KOPT-K1 (cell line): ENCODE measurements around the gene GALNT2.
A peak's percentile ranks its signal among the peaks of the same experiment; 100 is the strongest.

Source experiments
- H3K27ac ChIP-seq: fragments of 200-600 bp; sonication (generic); 2 replicates; pipeline ENCODE4 v1.5.1; 2016; ENCODE audit warnings: antibody characterized with exemption, mild to moderate bottlenecking, low read depth, low read length; ENCODE audit not compliant: poor library complexity, severe bottlenecking
- H3K36me3 ChIP-seq: fragments of 200-600 bp; sonication (generic); 2 replicates; pipeline ENCODE4 v1.5.1; 2017; ENCODE audit warnings: antibody characterized with exemption, mild to moderate bottlenecking, low read length, moderate library complexity; ENCODE audit not compliant: insufficient read depth
- H3K9me3 ChIP-seq: fragments of 200-600 bp; sonication (generic); 2 replicates; pipeline ENCODE4 v1.5.1; 2017; ENCODE audit warnings: antibody characterized with exemption, low read length, mild to moderate bottlenecking; ENCODE audit not compliant: insufficient read depth, poor library complexity, severe bottlenecking

Gene GALNT2

DNA sequence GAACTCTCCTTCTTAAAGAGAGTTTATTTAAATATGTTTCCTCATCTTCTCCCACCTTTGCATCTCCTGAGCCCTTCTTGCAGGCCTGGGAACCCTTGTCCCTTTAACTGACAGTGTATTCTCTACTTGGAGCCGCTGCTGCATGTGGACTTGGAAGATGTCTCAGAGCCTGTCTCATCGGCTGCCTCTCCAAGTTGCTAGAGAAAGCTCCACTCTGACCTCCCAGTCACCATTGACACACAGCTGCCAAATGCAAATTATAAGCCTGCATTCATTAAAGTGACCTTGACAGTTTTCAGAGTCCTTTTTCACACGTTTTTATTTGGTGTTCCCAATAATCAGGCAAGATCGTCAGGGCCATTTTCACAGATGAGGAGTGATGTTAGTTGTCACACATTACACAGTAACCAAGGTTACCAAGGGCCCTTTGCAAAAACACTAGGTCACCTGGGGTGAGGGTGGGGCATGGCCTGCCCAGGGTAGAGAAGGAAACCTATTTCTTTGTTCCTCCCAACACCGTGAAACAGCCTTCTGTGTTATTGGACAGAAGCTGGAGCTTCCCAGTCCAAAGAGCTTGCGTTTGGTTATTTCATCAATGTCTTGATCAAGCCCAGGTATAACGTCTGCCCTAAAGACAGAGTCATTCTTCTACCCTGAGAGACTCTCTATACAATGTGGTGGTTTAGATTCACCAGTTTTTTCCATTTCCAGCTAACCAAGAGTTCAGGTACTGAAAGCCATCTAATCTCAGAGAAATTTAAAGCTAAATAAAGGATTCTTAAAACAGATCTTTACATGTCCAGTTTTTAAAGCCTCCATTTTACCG is 164.1 kb downstream of the GALNT2 start:
- Histone ChIP-seq H3K9me3 (no peaks in the 10 kb centered on the region), H3K27ac (peak overlapping the region; percentile 26), H3K36me3 (peaks cover 80% of the 10 kb centered on the region)

DNA sequence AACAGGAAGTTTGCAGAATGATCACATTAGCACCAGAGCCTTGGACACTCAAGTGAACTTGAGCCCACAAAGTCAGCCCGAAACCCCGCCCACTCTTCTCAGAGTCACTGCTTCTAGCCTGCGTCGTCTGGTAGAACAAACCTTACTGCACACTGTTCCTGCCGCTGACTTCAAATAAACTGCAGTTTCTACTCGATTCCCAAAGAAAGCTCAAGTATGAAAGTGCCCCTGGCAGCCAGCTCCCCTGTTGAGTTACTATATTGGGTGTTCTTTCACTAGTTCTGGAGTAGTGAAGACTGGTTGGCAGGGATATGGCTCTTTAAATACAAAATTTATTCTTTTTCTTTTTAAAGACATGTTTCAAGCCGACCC is 164.7 kb downstream of the GALNT2 start:
- Histone ChIP-seq H3K27ac (peak overlapping the region; percentile 26), H3K36me3 (peaks cover 80% of the 10 kb centered on the region)

DNA sequence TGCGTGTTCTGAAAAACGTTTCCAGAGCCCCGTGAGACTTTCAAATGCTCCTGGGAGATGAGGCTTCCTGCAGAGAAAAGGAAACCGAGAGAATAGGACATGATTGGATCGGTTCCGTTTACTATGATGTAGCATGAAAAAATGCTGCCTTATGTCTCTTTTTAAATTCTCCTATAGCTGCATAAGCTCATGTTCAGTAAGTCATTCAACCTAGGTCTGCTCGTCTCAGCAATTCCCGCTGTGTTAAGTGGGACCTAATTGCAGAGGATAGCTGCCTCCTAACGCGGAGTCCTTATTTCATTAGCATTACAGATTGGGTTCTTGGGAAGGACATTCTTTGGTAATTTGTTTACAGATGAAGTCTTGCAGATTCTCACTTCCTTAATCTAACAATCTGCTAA is 165.3 kb downstream of the GALNT2 start:
- Histone ChIP-seq H3K36me3 (peaks cover 86% of the 10 kb centered on the region), H3K9me3 (no peaks in the 10 kb centered on the region), H3K27ac (no peak overlapping the region)

More for the DNA sequence above, 164.7 kb downstream of the GALNT2 start:
- H3K9me3 ChIP-seq: no peaks in the 10 kb centered on the region

DNA sequence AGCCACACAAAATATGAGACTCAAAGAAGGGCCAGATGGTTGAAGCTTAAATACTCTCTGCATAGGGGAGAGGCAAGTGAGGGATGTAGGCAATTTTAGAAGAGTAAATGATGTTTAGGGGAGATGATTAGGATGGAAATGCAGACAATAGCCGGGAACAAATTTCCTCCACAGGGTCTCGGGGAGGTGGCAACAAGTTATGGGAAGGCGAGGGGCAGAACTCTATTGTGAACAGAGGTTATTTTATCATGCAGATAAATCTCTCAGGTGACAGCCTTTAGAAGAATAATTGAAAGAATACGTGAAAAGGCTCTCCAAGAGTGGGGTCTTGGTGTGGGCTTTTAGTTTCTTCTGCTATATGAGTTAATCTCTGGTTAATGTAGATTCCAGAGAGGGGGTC is 166.7 kb downstream of the GALNT2 start:
- Histone ChIP-seq H3K9me3 (no peaks in the 10 kb centered on the region), H3K27ac (peak overlapping the region; percentile 2), H3K36me3 (peaks cover 86% of the 10 kb centered on the region)

DNA sequence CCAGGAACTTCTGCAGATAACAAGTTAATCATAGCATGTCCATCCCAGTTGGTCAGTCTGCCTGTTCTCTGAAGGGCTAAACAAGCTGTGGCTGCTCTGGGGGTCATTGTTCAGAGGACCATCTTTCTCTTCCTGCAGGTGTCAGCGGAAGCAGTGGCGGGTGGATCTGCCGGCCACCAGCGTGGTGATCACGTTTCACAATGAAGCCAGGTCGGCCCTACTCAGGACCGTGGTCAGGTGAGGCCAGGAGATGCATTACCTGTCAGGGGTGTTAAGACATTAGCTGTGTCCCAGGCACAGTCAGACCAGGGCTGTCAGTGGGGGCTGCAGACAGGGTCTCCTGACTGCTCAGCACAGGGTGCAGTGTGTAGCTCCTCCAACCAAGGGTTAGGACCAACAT is 168.8 kb downstream of the GALNT2 start:
- Histone ChIP-seq H3K27ac (no peak overlapping the region), H3K9me3 (peaks cover 7% of the 10 kb centered on the region), H3K36me3 (peaks cover 89% of the 10 kb centered on the region)

DNA sequence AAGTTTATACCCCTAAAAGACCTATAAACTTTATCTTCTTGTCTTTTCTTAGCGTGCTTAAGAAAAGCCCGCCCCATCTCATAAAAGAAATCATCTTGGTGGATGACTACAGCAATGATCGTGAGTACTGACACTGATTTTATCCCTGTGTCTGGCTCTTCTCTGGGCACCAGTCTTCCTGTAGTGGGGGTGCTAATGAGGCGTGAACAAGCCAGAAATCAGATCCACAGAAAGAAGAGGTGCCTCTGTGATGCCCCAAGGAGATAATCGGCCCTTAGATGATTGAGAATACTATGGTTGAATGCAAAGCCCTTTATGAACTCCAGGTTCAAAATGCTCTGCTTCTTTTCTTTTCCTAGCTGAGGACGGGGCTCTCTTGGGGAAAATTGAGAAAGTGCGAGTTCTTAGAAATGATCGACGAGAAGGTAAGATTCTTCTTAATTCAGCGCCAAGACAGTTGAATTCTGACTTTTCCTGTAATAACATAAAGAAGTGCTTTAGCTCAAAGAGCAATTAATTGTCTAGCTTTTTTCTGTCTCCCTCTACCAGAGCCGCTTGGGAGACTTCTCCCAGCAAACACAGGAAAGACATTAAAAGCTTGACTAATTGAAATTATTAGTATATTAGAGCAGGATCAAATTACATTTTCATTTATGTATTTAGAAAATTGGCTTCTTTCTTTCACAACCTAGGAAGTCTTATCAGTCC is 169.4 kb downstream of the GALNT2 start:
- peaks cover 12% of the 10 kb centered on the region for H3K9me3 ChIP-seq
- H3K27ac ChIP-seq: no peak overlapping the region
- peaks cover 89% of the 10 kb centered on the region for H3K36me3 ChIP-seq

DNA sequence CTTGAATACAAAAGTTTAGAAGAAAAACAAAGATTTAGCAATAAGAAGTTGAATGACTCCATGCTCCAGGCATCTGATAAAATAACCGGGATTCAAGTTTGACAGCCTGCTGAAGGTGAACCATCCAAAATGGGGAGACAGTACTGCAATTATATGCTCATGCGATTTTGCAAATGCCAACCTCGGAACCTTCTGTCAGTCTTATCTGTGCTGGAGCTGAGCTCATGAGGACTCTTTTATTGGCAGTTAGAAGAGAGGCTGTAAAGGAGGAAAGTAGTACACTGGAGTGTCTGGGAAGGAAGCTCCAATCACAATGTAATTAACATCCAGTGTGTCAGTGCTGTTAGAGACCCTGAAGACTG is 170.0 kb downstream of the GALNT2 start:
- Histone ChIP-seq H3K36me3 (peaks cover 89% of the 10 kb centered on the region), H3K9me3 (peaks cover 12% of the 10 kb centered on the region), H3K27ac (no peak overlapping the region)

DNA sequence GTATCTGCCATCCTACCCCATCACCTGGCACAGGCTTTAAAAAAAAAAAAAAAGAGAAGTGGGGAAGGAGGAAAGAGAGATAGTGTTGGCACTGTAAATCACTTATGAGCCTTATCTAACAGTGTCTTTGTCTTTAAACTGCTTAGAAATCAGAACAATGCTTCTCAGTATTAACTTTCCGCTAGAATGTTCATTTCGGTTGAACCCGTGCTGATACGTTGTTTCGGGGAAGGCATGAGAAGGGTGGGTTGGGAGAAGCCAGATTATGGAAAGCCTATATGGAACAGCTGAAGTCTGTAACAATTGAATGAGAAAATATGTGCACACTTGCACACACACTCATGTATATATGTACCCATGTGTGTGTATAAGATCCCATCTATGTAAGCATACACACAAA is 170.8 kb downstream of the GALNT2 start:
- Histone ChIP-seq H3K9me3 (peaks cover 12% of the 10 kb centered on the region), H3K36me3 (peaks cover 91% of the 10 kb centered on the region), H3K27ac (no peak overlapping the region)

DNA sequence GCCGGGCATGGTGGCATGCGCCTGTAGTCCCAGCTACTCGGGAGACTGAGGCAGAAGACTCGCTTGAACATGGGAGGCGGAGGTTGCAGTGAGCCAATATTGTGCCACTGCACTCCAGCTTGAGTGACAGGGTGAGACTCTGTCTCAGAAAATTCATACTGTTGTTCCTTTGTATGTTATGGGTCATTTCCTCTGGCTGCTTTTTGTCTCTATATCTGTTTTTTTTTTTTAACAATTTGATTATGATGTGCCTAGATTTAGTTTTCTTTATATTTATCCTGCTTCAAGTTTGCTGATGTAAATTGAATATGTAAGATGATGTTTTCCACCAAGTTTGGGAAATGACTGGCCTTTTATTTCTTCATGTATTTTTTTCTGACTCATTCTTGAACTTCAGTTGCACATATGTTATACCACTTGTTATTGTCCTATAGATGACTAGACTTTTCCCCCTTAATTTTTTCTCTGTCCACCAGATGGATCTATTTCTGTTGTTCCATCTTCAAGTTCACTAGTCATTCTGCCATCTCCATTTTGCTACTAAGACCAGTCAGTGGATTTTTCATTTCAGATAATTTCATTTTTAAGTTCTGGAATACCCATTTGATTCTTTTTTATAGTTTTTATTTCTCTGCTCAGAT is 173.5 kb downstream of the GALNT2 start:
- H3K36me3 ChIP-seq: peaks cover 98% of the 10 kb centered on the region
- peaks cover 12% of the 10 kb centered on the region for H3K9me3 ChIP-seq
- no peak overlapping the region for H3K27ac ChIP-seq

DNA sequence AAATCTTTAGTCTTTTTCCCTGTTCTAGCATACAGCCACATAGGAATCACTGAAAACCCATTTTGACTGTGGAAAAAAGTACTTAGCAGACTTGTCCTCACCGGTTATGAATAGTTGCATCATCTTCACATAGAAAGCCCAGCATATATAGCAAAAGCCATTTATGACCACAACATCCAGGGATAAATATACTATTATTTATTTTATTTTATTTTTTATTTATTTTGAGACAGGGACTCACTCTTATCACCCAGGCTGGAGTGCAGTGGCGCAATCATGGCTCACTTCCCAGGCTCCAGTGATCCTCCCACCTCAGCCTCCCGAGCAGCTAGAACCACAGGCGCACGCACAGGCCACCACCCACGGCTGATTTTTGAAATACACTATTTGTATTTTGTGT is 175.3 kb downstream of the GALNT2 start:
- Histone ChIP-seq H3K9me3 (peaks cover 12% of the 10 kb centered on the region), H3K27ac (peak overlapping the region; percentile 86), H3K36me3 (peaks cover 98% of the 10 kb centered on the region)

DNA sequence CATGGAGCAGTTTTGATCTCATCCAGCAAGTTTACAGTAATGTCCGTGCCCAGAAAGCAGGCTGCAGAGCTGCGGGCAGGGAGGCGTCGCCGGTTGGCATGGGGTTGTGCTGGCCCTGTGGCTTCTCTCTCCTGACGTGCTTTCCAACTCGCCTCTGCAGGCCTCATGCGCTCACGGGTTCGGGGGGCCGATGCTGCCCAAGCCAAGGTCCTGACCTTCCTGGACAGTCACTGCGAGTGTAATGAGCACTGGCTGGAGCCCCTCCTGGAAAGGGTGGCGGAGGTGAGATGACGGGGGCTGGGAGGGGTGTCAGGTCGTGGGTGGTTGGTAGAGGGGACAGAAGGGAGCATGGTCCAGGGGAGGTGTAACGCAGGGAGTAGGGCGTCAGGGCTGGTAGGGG is 176.1 kb downstream of the GALNT2 start:
- Histone ChIP-seq H3K27ac (peak overlapping the region; percentile 86), H3K9me3 (peaks cover 12% of the 10 kb centered on the region), H3K36me3 (peaks cover 96% of the 10 kb centered on the region)

DNA sequence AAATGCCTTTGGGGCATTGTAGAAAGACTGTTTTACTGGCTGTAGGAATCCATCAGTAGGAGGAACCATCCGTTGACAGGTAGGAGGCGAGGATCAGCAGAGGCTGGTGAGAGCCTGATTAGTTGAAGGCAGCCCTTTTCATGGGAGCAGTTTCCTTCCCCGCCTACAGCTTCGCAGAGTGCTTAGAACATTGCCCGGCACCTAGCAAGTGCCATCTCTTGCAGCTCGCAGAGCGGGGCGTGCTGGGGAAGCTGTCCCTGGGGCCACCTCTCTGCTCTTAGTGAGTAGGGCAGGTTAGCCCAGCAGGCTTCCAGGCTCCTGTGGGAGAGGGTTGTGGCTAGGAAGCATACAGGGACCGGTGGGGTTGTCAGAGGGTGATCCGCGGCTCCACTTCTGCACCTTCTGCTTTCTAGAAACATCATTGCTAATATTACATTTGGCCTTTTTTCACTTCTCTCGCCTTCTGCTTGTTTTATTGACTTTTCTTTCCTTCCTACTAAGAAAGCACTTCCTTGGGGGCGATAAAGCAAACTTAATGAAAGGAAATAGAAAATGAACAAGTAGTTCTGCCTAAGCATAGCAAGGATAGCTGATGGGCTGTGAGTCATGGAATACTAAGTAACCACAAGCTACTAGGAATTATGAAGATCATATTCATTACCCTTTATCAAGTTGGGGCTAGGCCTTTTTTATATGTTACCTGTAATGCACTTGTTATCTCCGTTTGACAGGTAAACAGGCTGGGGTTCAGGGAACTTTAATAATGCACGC is 176.7 kb downstream of the GALNT2 start:
- peak overlapping the region; percentile 86 for H3K27ac ChIP-seq
- H3K9me3 ChIP-seq: peaks cover 12% of the 10 kb centered on the region
- H3K36me3 ChIP-seq: peaks cover 97% of the 10 kb centered on the region

DNA sequence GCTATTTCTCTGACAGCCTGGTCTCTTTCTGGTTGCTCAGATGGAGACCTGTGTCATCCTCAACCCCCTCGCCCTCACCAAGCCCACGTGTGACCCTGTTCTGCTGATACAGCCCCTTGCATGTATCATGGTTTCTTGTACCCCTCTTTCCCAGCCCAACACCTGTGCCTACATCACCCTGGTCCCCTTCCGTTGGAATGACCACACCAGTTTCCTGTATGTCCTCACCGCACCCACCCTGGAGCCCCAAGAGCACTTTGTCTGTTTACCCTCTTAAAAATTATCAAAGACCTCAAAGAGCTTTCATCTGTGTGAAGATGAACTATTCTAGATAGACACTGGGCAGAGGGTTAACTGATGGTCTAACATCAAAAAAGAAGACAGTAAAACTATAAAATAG is 179.5 kb downstream of the GALNT2 start:
- H3K27ac ChIP-seq: peak overlapping the region; percentile 86
- peaks cover 98% of the 10 kb centered on the region for H3K36me3 ChIP-seq
- no peaks in the 10 kb centered on the region for H3K9me3 ChIP-seq

DNA sequence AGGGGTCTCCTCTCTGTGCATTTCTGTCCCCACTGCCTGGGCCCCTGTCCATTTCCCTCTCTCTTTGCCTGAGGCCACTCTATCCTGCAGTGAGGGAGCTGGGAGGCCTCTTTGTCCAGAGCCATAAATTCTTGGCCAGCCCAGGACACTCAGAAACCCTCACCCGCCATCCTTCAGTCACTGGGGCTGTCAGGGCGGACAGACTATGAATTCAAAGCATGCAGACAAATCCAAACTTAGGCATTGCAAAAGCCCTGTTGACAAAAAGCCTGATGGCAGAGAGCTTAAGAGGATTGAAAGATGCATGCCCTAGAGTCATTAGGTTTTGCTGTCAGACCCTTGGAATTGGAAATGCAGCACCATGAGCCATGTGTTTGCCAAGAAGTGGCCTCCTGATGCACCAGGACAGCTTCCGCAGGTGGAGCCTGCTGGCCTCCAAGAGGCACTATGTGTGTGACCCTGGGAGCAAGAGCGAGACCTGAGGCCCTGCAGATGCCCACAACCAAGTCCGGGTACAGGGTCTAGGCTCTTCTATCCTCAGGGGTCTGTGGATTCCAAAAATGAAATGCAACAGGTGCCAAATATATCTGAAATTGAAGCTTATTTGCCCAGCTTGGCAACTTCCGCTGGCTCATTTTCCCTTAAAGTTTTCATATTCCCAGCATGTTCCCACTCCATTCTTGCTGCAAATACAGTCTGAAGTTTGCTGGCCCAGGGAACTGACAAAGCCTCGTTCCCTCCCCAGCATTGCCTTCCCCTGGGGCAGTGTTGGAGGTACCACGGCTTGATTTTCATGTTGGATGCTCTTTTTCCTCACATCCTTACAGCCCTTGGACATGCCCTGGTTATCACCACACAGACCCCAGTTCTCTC is 181.2 kb downstream of the GALNT2 start:
- Histone ChIP-seq H3K36me3 (peaks cover 98% of the 10 kb centered on the region), H3K27ac (peak overlapping the region; percentile 86), H3K9me3 (no peaks in the 10 kb centered on the region)
